Epidermal melanocyte (primary cell): ENCODE results near the gene CASP9.

Experiments used
- DNase-seq: peaks from one replicate; pipeline ENCODE4 v3.0.0; 2011; ENCODE audit warnings: low spot score; ENCODE audit not compliant: insufficient read length

CASP9 gene

GRCh38 chr1:15524021-15524282, at the start of gene CASP9:
Gene CASP9 (minus strand): TSS chr1:15524215. CDS start chr1:15524200, 15 bp downstream.
- DNase-seq: no peak

- DNase-seq: no peak
Measured at GRCh38 chr1:15573477-15573876, 49.5 kb upstream of the CASP9 start.

GRCh38 chr1:15571266-15571665, 47.3 kb upstream of the CASP9 start:
- no peak for DNase-seq

GRCh38 chr1:15570861-15571260, 46.8 kb upstream of the CASP9 start:
- no peak for DNase-seq

GRCh38 chr1:15568387-15569073, 44.5 kb upstream of the CASP9 start:
- DNase-seq: no peak

GRCh38 chr1:15559189-15559810, 35.3 kb upstream of the CASP9 start:
- DNase-seq: no peak

GRCh38 chr1:15558516-15558915, 34.5 kb upstream of the CASP9 start:
- no peak for DNase-seq

GRCh38 chr1:15557594-15557993, 33.6 kb upstream of the CASP9 start:
- no peak for DNase-seq

GRCh38 chr1:15557008-15557407, 33.0 kb upstream of the CASP9 start:
- no peak for DNase-seq

GRCh38 chr1:15550573-15550972, 26.6 kb upstream of the CASP9 start:
- no peak for DNase-seq

GRCh38 chr1:15546641-15547040, 22.6 kb upstream of the CASP9 start:
- no peak for DNase-seq

GRCh38 chr1:15543589-15544568, 19.9 kb upstream of the CASP9 start:
- no peak for DNase-seq

- DNase-seq: no peak
Measured at GRCh38 chr1:15543251-15543588, 19.2 kb upstream of the CASP9 start.

GRCh38 chr1:15542388-15543250, 18.6 kb upstream of the CASP9 start:
- no peak for DNase-seq

GRCh38 chr1:15541231-15541792, 17.3 kb upstream of the CASP9 start:
- DNase-seq: no peak

GRCh38 chr1:15540186-15540585, 16.2 kb upstream of the CASP9 start:
- no peak for DNase-seq

GRCh38 chr1:15538771-15539170, 14.8 kb upstream of the CASP9 start:
- DNase-seq: no peak

- no peak for DNase-seq
Measured at GRCh38 chr1:15531682-15532081, 7.7 kb upstream of the CASP9 start.

- DNase-seq: no peak
Measured at GRCh38 chr1:15531003-15531402, 7.0 kb upstream of the CASP9 start.

GRCh38 chr1:15526490-15527339, 2.7 kb upstream of the CASP9 start, which contains the start of gene DNAJC16:
Gene DNAJC16 (plus strand): TSS chr1:15526848. CDS start chr1:15529106, 2,258 bp downstream.
- peak; percentile 85 for DNase-seq
